Keratinocyte (primary cell): ENCODE data around the gene ZBTB21. TPM values are rescaled to one million over a fixed set of nuclear protein-coding genes. Genes with fewer than 3 reads are reported as not detected.

Source experiments
- DNase-seq: peaks from one replicate; pipeline ENCODE4 v3.0.0-alpha.2; 2011; ENCODE audit warnings: low read depth, missing footprints, low spot score
- FAIRE-seq: peaks from 2 replicates; lab custom pipeline; 2011; peaks lifted over from hg19 to GRCh38; lab: Jason Lieb, UNC
- H2AFZ ChIP-seq: 2 replicates; pipeline ENCODE4 v1.6.0; 2012; ENCODE audit warnings: low read length, control low read depth, inconsistent platforms; ENCODE audit not compliant: control insufficient read depth
- H3K27ac ChIP-seq: 2 replicates; pipeline ENCODE4 v1.5.1; 2011; ENCODE audit warnings: low read length; ENCODE audit not compliant: control insufficient read depth, insufficient read depth
- H3K27me3 ChIP-seq: 3 replicates; pipeline ENCODE4 v1.6.0; 2011; ENCODE audit warnings: low read length; ENCODE audit not compliant: control insufficient read depth, insufficient read depth; ENCODE audit errors: extremely low read depth
- H3K36me3 ChIP-seq, 2 experiments: 2 replicates in 1 of 2; 3 replicates in 1 of 2; pipeline ENCODE4 v1.5.1; 2011; ENCODE audit warnings: low read length in 2 of 2, mild to moderate bottlenecking in 1 of 2; ENCODE audit not compliant: control insufficient read depth in 2 of 2, insufficient read depth in 2 of 2; ENCODE audit errors: extremely low read depth in 1 of 2
- H3K4me1 ChIP-seq: 3 replicates; pipeline ENCODE4 v1.5.1; 2011; ENCODE audit warnings: low read length; ENCODE audit not compliant: control insufficient read depth, insufficient read depth; ENCODE audit errors: extremely low read depth
- H3K4me2 ChIP-seq: 3 replicates; pipeline ENCODE4 v1.6.0; 2011; ENCODE audit warnings: low read depth, low read length; ENCODE audit not compliant: control insufficient read depth, insufficient read depth; ENCODE audit errors: extremely low read depth
- H3K4me3 ChIP-seq, 3 experiments: fragments of 200-600 bp in 1 of 3; sonication (generic) in 1 of 3; 2 replicates in 2 of 3; 3 replicates in 1 of 3; pipeline ENCODE4 v1.5.1; 2011 to 2016; ENCODE audit warnings: low read length in 3 of 3, mild to moderate bottlenecking in 3 of 3, control low read depth in 2 of 3, inconsistent platforms in 1 of 3, low read depth in 1 of 3, mixed read lengths in 1 of 3, mixed run types in 1 of 3, moderate library complexity in 1 of 3; ENCODE audit not compliant: control insufficient read depth in 2 of 3, insufficient read depth in 2 of 3; ENCODE audit errors: extremely low read depth in 1 of 3
- H3K79me2 ChIP-seq: 2 replicates; pipeline ENCODE4 v1.6.0; 2012; ENCODE audit warnings: low read length; ENCODE audit not compliant: control insufficient read depth, insufficient read depth
- H3K9ac ChIP-seq: 3 replicates; pipeline ENCODE4 v1.6.0; 2011; ENCODE audit warnings: low read length; ENCODE audit not compliant: control insufficient read depth, insufficient read depth; ENCODE audit errors: extremely low read depth
- H3K9me1 ChIP-seq: 3 replicates; pipeline ENCODE4 v1.6.0; 2011; ENCODE audit warnings: low read length; ENCODE audit not compliant: control insufficient read depth, insufficient read depth; ENCODE audit errors: extremely low read depth
- H3K9me3 ChIP-seq: 2 replicates; pipeline ENCODE4 v1.5.1; 2012; ENCODE audit warnings: low read depth, low read length; ENCODE audit not compliant: control insufficient read depth
- H4K20me1 ChIP-seq: 3 replicates; pipeline ENCODE4 v1.6.0; 2011; ENCODE audit warnings: low read length; ENCODE audit not compliant: control insufficient read depth, insufficient read depth; ENCODE audit errors: extremely low read depth
- CTCF ChIP-seq, 3 experiments: IDR thresholded peaks in 1 of 3; conservative IDR thresholded peaks in 1 of 3; optimal IDR thresholded peaks in 1 of 3; 2 replicates in 2 of 3; 3 replicates in 1 of 3; pipeline versions ENCODE3 to v1.5.1; 2011; ENCODE audit warnings: low read length in 3 of 3, mild to moderate bottlenecking in 3 of 3, moderate library complexity in 2 of 3, control low read depth in 1 of 3, inconsistent platforms in 1 of 3; ENCODE audit not compliant: insufficient read depth in 2 of 3; ENCODE audit errors: extremely low read depth in 1 of 3
- EZH2 ChIP-seq: IDR thresholded peaks from one replicate; pipeline ENCODE4 v1.6.1; 2012; ENCODE audit warnings: inconsistent platforms, mild to moderate bottlenecking, low read length, moderate library complexity
- dilution Hi-C: fragments of 300-500 bp; cut with MboI; formaldehyde crosslinking; loops from one replicate; pipeline ENCODE4 v1.7.0; 2020; ENCODE audit warnings: low sequenced_read_pairs; ENCODE audit not compliant: extremely low pct_ligation_motif_present
- polyA plus RNA-seq, 5 experiments: library from polyadenylated mRNA; depleted of rRNA in 3 of 5; stranded (reverse) in 3 of 5; stranded (forward) in 1 of 5; unstranded in 1 of 5; fragments of >200 nt; gene quantifications; 1 replicate in 1 of 5; 2 replicates in 3 of 5; 3 replicates in 1 of 5; pipeline versions ENCODE4 v1.2.1 to v1.2.3, GENCODE V29; 2011 to 2012; ENCODE audit warnings: missing spikeins in 2 of 5, low read depth in 1 of 5, low replicate concordance in 1 of 5

ZBTB21 gene
- polyA plus RNA-seq, 1 donor (not counting 4 experiments of a cell fraction or from before 2014, with no cell fraction given) = 9.5 TPM

- peaks cover 43% of the 10 kb centered on the region for H3K4me1 ChIP-seq
- H3K9me3 ChIP-seq = no peaks in the 10 kb centered on the region
- peaks cover 3% of the 10 kb centered on the region for H3K9me1 ChIP-seq
- dilution Hi-C loops = no loop called here
- no peak overlapping the region for H3K4me3 ChIP-seq
- no peak overlapping the region for H2AFZ ChIP-seq
- peak overlapping the region; percentile 50 for H3K9ac ChIP-seq
- H3K27me3 ChIP-seq = no peaks in the 10 kb centered on the region
- TF ChIP-seq EZH2 = no peak
- no peak for TF ChIP-seq CTCF (optimal IDR thresholded peaks at IDR 0.05 in 1 of 3, IDR thresholded peaks at IDR 0.05 in 1 of 3, conservative IDR thresholded peaks at IDR 0.05 in 1 of 3; ENCODE audit: extremely low read depth in 1 of 3, insufficient read depth in 2 of 3, low read length in 3 of 3)
- peak overlapping the region; percentile 54 for H3K4me2 ChIP-seq
- DNase-seq (no peak), FAIRE-seq (no peak)
- peaks cover 0 to 3% of the 10 kb centered on the region in 2 experiments for H3K36me3 ChIP-seq
- H3K27ac ChIP-seq = peak overlapping the region; percentile 25
- H3K79me2 ChIP-seq = peaks cover 36% of the 10 kb centered on the region
- no peaks in the 10 kb centered on the region for H4K20me1 ChIP-seq
Measured at GRCh38 chr21:41954654-41955499, 55.3 kb downstream of the ZBTB21 start.

GRCh38 chr21:41953831-41954653 is 56.1 kb downstream of the ZBTB21 start, which contains the start of gene C2CD2:
TSS of gene C2CD2 (minus strand) at chr21:41954018. CDS start at chr21:41953648, 370 bp downstream.
- Histone ChIP-seq H3K27ac (peak within 1 kb of the TSS; percentile 63), H2AFZ (peak within 1 kb of the TSS; percentile 43), H3K36me3 (peaks cover 0 to 3% of the 10 kb centered on the region in 2 experiments), H3K79me2 (peaks cover 43% of the 10 kb centered on the region), H4K20me1 (no peaks in the 10 kb centered on the region), H3K27me3 (no peaks in the 10 kb centered on the region), H3K4me3 (peak within 1 kb of the TSS; percentile 65 to 80 (median 77)), H3K4me1 (peaks cover 38% of the 10 kb centered on the region), H3K9me3 (no peaks in the 10 kb centered on the region), H3K9me1 (peaks cover 3% of the 10 kb centered on the region), H3K4me2 (peak within 1 kb of the TSS; percentile 92), H3K9ac (peak within 1 kb of the TSS; percentile 78)
- no peak for TF ChIP-seq EZH2
- no peak for TF ChIP-seq CTCF (optimal IDR thresholded peaks at IDR 0.05 in 1 of 3, IDR thresholded peaks at IDR 0.05 in 1 of 3, conservative IDR thresholded peaks at IDR 0.05 in 1 of 3; ENCODE audit: extremely low read depth in 1 of 3, insufficient read depth in 2 of 3, low read length in 3 of 3)
- no peak for FAIRE-seq
- peak; percentile 74 for DNase-seq
- dilution Hi-C loops = no loop called here
